Ramos (cell line): ENCODE measurements around the gene APC.
"Not testable (repeated sequence)": the region's sequence is repeated elsewhere in the genome, so short reads cannot be mapped to it uniquely, and the experiment has no call there.

Experiments used
- in situ Hi-C: fragments of 300-500 bp; cut with MboI; formaldehyde crosslinking; loops from one replicate; pipeline ENCODE4 v1.14.3; 2022; ENCODE audit warnings: low sequenced_read_pairs; ENCODE audit not compliant: unreplicated experiment

The APC gene

GRCh38 chr5:112886975-112887374 is 149.3 kb downstream of the APC start:
- in situ Hi-C loops, result no loop called here

- in situ Hi-C loops, result not testable (repeated sequence)
Observed at GRCh38 chr5:112892066-112892465, 154.4 kb downstream of the APC start.

GRCh38 chr5:112892776-112893175 is 155.1 kb downstream of the APC start:
- in situ Hi-C loops, result no loop called here

GRCh38 chr5:112895682-112896081 is 158.0 kb downstream of the APC start:
- in situ Hi-C loops, result no loop called here
